Renal pelvis (tissue), 4 donors: ENCODE measurements around the gene EVC. TPM values are rescaled to one million over a fixed set of nuclear protein-coding genes. Genes with fewer than 3 reads are reported as not detected.
"Not testable (repeated sequence)": the region's sequence is repeated elsewhere in the genome, so short reads cannot be mapped to it uniquely, and the experiment has no call there.

Source experiments
- DNase-seq: peaks from one replicate; pipeline ENCODE4 v3.0.0-alpha.2; 2013
- polyA plus RNA-seq, 3 donors: library from polyadenylated mRNA; unstranded; fragments of 120-200 nt; gene quantifications; one replicate each; pipeline ENCODE4 v1.2.1, GENCODE V29; 2013; ENCODE audit not compliant: insufficient read length in 3 of 3

The EVC gene
- polyA plus RNA-seq, 3 donors, result 36.2 to 61.0 (median 56.3) TPM

DNA sequence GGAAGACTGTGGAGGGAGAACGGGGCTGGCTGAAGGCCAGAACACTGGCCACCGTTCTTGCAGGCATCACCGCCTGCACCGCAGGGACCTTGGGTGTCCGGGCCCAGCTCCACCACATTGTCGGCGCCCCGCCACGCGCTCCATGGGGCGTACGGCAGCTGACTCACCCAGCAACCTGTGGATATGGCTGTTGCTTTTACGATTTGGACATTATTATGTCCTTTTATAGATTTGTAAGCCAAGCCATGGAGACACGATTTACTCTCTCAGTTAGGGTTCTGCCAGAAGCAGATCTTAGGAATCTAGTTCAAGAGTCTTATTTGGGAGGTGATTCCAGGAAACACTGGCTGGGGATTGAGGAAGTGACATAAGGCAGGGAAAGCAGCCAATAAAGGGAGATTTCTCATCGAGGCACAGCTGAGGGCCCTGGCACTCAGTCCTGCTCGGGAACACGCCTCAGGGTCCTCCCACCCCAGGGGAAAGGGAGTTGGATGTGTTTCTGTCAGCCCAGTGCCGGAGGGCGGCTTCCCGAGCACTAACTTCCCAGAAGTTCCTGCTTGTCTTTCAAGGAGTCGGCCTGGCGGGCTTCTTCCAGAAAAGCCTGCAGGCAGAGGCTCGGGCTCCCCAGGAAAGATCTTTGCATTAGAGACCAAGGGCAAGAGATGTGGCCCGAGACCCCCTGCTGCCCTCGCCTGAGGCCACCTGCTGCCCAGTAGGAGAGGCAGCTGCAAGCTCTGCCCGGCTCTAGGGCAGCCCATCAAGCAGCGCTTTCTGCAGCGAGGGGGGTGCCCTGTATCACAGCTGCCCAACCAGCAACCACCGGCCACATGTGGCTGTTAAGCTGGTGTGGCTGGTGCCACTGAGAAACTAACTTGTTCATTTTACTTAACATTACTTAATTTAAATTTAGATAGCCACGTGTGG, 129.0 kb downstream of the EVC start:
- no peak for DNase-seq

DNA sequence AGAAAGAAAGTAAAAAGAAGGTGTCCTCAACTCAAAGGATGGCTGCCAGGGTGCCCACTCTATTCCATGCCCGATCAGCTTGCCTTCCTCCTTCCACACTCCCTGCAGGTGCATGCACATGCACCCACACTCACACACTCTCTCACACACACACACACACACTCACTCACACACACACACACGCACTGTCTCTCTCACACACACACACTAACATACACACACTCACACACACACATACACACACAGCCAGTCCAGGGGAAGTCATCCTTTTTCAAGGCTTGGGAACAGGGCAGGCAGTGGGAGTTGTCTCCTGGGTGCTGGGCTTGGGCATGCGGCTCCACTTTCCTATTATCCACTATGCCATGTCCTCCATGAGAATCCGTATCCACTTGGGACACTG, 131.5 kb downstream of the EVC start:
- DNase-seq, result no peak

DNA sequence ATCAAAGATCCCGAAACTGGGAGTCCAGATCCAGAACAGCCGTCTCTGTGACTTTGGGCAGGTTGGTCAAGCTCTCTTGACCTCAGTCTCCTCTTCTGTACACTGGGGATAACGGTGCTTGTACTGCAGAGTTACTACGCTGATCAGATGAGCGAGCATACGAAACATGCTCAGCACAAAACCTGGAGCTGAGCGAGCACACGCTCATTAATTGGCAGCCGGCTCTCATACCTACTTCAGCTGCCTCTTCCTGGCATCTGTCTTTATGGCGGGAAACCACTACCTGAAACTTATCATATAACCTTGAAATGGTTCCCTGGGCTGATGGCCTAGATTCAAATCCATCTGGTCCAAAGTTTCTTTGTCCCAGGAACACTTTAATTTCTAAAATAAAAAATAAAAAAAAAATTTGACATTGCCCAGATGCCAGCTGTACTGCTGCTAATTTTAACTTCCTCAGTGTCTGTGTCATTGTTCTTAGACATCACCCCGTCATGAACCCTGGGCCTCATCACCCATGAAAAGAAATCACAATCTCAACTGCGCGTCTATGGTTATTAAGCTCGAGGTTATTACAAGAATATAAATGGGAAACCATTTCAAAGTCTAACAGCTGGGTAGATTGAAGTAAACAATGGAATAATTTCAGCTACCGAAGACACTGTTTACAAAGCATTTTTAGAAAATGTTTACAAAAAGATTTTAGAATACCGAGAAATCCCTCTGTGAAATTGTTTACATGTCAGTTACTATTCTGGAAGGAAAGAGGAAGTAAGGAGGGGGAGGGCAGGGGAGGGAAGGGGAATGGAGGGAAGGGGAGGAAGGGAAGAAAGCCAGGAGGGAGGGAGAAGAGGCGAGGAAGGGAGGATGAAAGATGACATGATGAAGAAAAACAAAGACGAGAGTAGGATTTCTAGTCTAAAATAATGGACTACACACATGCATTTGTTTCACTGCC, 132.9 kb downstream of the EVC start:
- DNase-seq, result no peak

DNA sequence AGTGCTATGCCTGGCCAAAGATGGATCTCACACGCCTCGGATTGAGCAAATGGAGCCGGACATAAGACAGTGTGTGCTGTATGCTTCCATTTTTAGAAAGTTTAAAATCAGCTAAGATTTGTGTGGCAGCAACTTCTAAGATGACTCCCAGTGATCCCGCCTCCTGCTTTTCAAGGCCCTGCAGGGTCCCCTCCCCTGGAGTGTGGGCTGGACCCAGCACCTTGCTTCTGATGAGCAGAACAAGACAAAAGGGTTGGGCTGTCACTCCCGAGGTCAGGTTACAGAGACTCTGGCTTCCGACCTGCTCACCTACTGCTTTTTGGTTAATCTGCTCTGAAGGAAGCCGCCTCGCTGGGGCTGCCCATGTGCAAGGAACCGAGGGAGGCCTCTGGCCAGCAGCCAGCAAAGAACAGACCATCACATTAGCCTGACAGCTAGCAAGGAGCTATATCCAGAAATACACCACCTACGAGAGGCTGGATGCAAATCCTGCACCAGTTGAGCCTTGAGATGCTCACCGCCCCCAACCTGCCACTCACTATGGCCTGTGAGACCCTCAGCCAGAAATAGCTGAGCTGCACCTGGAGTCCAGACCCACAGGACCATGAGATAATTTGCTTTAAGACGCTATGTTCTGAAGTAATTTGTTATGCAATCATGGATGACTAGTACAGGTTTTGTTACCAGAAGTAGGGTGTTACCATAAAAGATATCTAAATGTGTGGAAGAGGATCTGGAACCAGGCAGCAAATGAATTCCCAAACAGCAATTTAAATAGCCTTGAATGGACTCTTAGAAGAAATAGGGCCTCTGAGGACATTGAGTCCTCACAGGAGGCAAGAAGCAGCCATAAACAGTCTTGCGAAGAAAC, 134.3 kb downstream of the EVC start:
- DNase-seq, result no peak

DNA sequence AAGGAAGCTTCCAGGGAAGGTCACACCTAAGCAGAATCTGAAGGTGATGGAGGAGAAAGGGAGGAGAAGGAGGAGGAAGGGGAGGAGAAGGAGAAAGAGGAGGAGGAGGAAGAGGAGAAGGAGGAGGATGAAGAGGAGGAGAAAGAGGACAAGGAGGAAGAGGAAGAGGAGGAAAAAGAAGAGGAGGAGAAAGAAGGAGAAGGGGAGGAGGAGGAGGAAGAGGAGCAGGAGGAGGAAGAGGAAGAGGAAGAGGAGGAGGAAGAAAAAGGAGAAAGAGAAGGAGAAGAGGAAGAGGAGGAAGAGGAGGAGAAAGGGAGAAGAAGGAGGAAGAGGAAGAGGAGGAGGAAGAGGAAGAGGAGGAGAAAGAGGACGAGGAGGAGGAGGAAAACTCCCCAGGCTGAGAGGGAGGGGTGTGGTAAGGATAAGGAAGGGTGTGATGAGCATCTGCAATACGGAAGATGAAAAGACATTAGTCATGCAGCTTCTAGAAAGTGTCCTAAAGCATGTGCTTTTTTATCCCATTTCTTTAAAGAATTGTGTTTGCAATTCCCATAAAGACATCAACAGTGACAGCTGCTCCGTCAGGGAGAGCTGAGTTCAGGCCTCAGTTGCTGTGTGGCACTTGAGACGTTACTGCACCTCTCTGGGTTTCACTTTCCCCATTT, 140.8 kb downstream of the EVC start:
- no peak for DNase-seq

DNA sequence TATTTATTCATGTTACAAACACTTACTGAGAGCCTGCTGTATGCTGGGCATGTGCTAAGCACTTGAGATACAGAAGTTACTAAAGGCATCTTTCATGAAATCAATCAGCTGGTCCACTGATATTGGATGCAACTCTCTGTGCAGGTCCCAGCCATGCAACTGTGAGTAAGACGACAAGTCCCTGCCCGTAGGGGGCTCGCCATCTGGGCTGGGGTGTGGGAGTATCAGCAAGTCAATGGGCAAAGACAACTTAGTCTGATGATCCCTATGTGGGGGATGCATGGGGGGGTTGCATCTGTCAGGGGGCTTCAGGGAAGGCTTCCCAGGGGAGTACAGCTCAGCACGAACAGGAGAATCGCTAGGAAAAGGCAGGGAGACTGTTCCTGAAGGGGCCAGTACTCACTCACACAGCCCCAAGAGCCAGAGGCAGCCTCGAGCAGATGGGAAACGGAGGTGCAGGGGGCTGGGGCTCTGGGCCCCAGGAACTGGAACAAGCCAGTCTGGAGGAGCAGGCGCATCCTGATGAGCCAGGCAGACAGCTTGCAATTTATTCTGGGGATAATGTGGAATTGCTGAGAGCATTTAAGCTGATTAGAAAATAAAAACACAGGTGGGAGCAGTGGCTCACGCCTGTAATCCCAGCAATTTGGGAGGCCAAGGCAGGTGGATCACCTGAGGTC, 141.7 kb downstream of the EVC start:
- no peak for DNase-seq

DNA sequence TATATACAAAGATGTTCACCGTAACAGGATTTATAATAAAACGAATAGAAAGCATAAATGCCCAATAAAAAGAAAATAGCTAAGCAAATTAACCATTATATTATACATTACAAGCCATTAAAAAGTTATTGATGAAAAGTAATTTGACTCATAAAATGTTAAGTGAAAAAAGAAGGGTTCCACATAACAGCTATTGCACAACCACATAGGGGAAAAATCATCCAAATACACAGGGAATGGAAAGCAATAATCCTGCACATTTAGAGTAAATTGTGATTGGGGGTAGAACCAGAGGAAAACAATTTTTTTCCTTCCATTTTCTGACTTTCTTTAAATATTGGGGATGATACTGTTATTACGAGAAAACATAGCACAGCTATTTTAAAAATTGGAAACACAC, 143.9 kb downstream of the EVC start:
- no peak for DNase-seq

DNA sequence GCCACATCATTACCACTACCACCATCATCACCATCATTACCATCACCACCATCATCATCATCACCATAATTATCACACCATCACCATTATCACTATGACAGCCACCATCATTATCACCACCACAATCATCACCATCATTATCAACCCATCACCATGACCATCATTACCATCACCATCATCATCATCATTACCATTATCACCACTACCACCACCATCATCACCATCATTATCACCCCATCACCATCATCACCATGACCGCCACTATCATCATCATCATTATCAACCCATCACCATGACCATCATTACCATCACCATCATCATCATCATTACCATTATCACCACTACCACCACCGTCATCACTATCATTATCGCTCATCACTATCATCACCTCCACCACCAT, 145.4 kb downstream of the EVC start:
- not testable (repeated sequence) for DNase-seq

DNA sequence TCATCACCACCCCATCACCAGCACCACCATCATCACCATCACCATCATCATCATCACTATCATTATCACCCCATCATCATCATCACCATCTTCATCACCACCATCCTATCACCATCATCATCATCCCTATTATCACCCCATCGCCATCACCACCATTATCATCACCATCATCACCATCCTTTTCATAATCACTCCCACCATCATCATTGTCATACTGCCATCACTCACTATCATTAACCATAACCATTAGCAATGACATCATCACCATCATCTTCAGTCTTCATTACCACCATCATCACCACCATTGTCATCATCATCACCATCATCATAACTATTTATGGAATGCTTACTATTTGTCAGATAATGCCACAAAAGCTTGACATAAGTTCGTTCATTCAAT, 146.2 kb downstream of the EVC start:
- no peak for DNase-seq

DNA sequence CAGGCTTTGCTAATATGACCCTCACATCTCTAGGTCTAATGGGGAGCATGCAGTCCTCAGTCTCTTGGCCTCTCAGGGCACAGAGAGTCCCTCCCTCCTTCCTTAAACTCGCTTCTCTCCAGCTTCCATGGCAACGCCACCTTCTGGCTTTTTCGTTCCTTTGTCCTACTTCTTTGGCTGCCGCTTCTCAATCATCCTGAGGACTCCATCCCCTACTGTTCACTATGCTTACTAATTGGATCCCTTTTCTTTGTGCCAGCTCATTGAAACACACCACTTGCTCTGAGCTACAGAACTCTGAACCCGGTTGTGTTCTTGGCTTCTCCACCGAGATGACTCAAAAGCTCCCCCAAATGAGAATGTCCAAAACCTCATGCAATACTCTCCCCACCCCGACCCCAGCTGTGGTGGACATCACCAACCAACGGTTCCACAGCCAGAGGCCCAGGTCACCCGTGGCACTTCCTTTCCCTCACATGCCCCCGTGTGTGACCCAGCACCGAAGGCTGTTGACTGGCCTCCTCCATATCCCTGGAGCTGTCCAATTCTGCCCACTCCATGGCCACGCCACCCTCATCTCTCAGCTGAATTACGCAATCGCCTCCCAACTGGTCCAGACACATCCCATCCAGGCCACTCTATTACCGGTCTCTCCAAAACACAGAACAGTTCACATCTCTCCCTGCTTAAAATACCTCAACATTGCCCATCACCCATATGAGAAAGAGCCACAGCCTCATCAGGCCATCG, 147.2 kb downstream of the EVC start:
- DNase-seq, result no peak

DNA sequence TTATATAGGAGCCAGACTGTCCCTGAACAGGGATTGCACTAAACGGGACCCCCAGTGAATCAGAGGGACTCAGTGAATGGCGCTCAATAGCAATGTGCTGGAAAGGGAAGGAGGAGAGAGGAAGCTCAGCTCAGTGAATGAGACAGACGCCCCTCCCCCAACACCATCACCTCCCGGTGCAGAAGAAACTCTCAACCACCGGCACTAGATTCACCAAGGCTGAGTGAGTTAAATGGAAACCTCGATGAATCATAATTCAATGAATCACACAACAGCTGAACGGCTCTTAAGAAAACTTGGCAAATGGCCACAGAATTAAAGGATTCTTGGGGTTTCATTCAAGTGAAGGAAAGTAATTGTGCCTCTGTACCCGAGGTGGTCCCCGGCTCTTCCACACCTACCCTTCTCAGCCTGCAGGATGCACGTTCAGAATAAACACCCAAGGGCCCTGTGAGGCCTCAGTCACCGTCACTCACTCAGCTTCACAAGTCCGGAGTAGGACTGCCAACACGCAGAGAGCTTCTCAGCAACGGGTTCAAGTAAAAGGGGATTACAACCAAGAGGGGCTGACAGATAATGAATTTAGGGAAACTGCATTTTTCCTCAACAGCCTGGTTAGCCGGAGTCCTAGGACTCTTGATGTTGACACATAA, 152.6 kb downstream of the EVC start:
- DNase-seq, result no peak

Other genes starting within 250 kb of the EVC start
- 10 to 100 TPM in 1 of 3 donors, 1 to 10 TPM in 2; 8.8 to 10.0 (median 9.4) TPM for gene EVC2, start 2.6 kb upstream of the EVC start, polyA plus RNA-seq
- 10 to 100 TPM; 49.1 to 66.6 (median 62.6) TPM for gene CRMP1, start 181.9 kb downstream of the EVC start, polyA plus RNA-seq